ENCODE data around the gene ITSN2.

DNA sequence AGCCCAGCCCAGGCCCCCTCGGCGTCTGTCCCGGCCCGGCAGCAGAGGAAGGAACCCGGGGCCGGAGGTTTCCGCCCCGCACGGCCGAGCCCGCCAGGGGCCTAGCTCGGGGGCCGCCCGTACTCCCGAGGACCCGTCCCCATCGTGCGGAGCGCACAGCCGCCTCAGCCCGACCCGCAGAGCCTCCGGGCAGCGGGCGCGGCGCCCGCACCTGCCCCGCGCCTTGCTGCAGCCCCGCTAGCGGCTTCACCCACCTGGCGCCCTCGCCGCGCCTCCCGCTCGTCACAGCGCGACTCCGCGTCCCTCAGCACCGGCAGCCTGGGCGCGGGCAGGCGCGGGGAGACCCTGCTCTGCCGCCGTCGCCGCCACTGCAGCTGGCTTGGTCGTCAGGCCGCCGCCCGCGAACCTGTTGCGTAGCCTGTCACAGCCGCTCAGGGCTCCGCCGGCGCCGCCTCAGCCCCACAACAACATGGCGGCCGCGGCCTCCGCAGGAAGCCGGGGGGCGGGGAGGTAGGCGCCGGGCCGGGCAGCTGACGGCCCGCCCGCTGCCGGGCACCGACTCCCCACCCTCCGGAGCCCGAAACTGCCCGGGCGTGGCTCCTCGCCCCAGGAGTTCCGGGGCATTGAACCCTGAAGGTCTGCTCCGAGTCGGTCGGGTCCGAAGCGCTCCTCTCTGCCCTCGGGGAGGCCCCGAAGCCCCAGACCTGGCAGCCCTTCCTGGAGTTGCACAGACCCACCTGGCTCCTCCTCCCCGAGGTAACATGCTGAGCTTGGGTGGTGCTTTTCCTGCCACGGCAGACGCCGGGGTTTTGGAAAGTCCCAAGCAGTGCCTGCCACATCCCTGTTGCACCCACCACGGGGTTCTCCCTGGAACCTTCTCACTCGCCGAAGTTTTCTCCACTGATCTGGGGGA lies at the start of gene ITSN2:
- TF ChIP-seq GATA2 (IDR thresholded peaks at IDR 0.05; ENCODE audit: low read depth, low read length) (peak; percentile 6; the same call in 1 of the 2 replicates), GATA3 (IDR thresholded peaks at IDR 0.05; ENCODE audit: low read depth, low read length) (no peak)
